ENCODE data around the gene AKAP11.
A peak's percentile ranks its signal among the peaks of the same experiment; 100 is the strongest.

Gene AKAP11

DNA sequence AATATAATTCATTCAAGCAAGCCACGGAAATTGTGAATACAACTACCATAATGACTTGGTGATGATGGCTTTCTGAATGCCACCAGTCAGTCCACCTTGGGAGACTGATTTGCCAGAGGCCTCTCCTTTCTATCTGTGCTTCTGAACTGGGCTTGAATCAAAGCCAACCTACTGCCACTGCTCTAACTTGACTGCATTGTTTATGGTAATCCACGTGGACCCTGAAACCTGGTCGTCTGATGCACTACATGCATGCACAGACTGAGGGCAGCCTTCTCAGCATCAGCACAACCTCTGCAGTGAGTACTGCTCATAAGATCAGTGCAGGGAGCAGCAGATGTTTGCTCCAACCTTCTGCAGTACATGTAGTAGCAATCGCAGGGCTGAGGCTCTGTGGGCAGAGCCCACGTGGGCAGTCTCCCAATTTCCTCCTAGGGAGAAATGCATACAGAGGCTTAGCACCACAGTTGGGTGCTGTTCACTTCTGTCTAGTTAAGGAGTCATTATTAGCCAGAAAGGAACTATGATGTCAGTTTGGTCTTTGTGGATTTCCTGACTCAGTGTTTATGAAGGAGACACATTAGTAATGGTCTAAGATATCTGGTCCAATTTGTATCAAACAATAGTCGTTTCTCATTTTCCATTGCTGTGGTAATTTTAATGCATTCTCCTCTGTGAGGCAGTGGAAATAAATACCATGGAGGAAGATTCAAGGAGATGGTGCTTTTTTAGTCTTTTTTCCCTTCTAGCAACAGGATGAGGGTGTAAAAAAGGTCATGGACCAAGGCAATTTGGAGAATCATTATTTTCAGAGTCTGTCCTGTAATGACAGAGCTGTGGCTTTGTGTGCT is 82.5 kb downstream of the AKAP11 start:
- TF ChIP-seq, protein P1, sequence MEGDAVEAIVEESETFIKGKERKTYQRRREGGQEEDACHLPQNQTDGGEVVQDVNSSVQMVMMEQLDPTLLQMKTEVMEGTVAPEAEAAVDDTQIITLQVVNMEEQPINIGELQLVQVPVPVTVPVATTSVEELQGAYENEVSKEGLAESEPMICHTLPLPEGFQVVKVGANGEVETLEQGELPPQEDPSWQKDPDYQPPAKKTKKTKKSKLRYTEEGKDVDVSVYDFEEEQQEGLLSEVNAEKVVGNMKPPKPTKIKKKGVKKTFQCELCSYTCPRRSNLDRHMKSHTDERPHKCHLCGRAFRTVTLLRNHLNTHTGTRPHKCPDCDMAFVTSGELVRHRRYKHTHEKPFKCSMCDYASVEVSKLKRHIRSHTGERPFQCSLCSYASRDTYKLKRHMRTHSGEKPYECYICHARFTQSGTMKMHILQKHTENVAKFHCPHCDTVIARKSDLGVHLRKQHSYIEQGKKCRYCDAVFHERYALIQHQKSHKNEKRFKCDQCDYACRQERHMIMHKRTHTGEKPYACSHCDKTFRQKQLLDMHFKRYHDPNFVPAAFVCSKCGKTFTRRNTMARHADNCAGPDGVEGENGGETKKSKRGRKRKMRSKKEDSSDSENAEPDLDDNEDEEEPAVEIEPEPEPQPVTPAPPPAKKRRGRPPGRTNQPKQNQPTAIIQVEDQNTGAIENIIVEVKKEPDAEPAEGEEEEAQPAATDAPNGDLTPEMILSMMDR (IDR thresholded peaks at IDR 0.05; ENCODE audit: low read depth, low read length): peak; percentile 49
- H3K4me3 ChIP-seq (ENCODE audit: low read depth, low read length): no peak overlapping the region
- peak; percentile 97 for DNase-seq (ENCODE audit: low read depth, low spot score)
- in situ Hi-C loops (cut with HindIII; ENCODE audit: low sequenced_read_pairs): no loop called here

DNA sequence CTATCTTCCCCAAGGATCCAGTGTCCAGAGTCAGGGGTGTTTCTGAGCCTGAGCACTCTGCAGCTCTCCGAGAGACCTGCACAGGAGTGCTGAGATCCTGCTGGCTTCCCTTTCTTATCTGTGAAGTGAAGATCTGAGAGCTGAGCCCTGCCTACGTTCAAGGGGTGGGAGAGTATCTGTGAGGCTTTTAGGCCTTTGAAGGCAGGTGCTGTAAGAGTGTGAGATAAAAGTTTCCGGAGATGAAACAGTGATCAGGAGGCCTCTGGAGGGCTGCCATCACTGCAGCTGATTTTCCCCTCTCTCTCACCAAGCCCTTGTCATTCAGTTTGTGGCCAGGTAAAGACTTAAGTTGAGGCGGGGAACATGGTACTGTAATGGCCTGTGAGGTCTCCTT is 83.1 kb downstream of the AKAP11 start:
- no peak overlapping the region for H3K4me3 ChIP-seq (ENCODE audit: low read depth, low read length)
- in situ Hi-C loops (cut with HindIII; ENCODE audit: low sequenced_read_pairs): no loop called here
- no peak for DNase-seq (ENCODE audit: low read depth, low spot score)
- TF ChIP-seq, protein P1 (IDR thresholded peaks at IDR 0.05; ENCODE audit: low read depth, low read length): no peak

DNA sequence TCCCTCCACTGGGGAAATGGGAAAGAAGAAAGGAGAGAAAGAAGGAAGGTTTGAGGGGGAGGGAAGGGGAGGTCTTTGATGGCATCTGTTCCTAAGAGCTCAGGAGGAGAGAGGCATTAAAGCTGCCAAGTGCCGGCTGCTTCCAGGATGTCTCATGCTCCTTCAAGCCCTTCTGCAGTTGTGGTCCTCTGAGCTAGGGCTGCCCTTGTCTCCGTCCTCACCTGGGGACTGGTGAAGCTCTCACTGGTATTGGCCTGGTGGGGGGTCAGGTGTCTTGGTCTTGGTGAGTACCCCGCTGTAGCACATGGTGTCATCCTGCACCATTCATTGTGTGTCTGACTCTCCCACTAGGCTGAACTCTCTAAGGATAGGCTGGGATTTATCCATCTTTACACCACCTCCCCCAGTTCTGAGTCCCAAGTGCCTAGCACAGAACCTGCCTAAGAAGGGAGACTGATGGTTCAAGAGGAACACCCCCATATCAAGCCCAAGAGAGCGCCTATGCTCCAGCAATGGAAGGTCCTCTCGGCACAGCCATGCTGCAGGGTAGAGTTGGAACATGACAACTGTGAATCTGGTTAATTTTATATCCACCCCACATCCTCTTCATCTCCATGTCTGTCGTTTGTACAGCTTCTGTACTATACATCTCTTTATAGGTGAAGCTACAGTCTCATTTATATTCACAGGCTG is 83.7 kb downstream of the AKAP11 start:
- TF ChIP-seq, protein P1 (IDR thresholded peaks at IDR 0.05; ENCODE audit: low read depth, low read length): no peak
- peak; percentile 27 for DNase-seq (ENCODE audit: low read depth, low spot score)
- no peak overlapping the region for H3K4me3 ChIP-seq (ENCODE audit: low read depth, low read length)
- in situ Hi-C loops (cut with HindIII; ENCODE audit: low sequenced_read_pairs): no loop called here

DNA sequence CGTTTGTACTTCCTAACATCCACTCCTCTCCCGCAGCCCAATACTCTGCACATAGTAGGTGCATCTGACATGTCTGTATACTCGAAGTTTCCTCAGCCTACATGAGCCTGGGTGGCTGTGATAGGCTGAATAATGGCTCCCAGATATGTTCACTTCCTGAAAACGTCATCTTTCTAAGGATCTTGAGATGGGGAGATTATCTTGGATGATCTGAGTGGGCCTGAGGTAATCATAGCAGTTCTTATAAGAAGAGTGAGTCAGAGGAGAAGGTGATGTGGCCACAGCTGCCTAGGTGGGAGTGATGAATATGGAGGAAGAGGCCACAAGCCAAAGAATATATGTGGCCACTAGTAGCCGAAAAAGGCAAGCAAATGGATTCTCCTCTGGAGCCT is 84.2 kb downstream of the AKAP11 start:
- in situ Hi-C loops (cut with HindIII; ENCODE audit: low sequenced_read_pairs): no loop called here
- no peak overlapping the region for H3K4me3 ChIP-seq (ENCODE audit: low read depth, low read length)
- TF ChIP-seq, protein P1 (IDR thresholded peaks at IDR 0.05; ENCODE audit: low read depth, low read length): no peak
- DNase-seq (ENCODE audit: low read depth, low spot score): no peak

DNA sequence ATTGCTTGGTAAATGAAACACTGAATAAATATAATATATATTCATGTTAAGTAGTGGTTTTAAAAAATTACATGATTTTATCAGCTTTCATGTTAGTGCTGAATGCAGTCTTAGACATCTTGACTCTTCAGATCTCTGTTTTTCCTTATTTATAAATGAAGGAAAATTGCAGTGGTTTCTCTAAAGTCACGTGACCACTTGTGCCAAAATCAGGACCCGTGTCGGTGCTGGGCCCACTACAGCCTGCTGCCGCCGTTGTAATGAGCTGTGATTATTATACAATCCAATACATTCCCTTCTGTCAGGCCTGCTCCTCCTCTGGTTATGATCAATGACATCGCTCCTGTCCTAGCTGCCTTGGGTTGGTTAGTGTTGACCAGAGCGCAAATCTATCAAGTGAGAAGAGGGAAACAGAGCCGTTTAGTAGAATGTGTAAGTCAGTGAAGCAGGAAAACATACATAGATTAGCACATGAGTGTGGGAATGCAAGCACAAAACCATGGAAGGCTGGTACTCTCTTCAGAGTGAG is 88.2 kb downstream of the AKAP11 start:
- H3K4me3 ChIP-seq (ENCODE audit: low read depth, low read length): no peak overlapping the region
- DNase-seq (ENCODE audit: low read depth, low spot score): no peak
- TF ChIP-seq, protein P1 (IDR thresholded peaks at IDR 0.05; ENCODE audit: low read depth, low read length): no peak
- in situ Hi-C loops (cut with HindIII; ENCODE audit: low sequenced_read_pairs): no loop called here

DNA sequence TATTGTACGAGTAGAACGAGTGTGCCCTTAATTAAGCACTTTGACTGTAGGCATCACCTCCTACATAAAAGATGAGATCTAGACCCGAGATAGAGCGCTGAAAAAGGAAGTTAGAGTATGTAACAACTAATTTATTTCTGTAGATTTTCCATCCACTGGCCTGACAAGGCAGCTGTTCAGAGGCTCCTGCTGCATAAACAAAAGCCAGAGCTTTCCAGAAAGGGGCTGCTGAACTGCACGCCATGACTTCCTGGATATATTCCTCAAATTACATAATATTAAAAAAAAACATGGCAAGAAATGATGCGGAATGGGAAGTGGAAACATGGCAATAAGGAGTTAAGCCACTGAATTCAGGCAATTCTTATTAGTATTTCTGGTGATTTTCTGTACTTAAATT is 89.7 kb downstream of the AKAP11 start:
- DNase-seq (ENCODE audit: low read depth, low spot score): no peak
- TF ChIP-seq, protein P1 (IDR thresholded peaks at IDR 0.05; ENCODE audit: low read depth, low read length): no peak
- in situ Hi-C loops (cut with HindIII; ENCODE audit: low sequenced_read_pairs): no loop called here
- no peak overlapping the region for H3K4me3 ChIP-seq (ENCODE audit: low read depth, low read length)

Measured in astrocyte of the spinal cord (primary cell).